ENCODE data around the gene ADAM22.

- TF ChIP-seq CTCF (IDR thresholded peaks at IDR 0.05) (no peak), POLR2A (IDR thresholded peaks at IDR 0.05) (no peak)
These were observed 280.4 kb downstream of the ADAM22 start for GRCh38 chr7:88214456-88214855.
